HG02885 (cell line): ENCODE measurements around the gene EML1.

ENCODE experiments used
- ATAC-seq: cut with Tn5 transposase; IDR thresholded peaks from one replicate; pipeline ENCODE4 v1.9.1; 2021; ENCODE audit warnings: mild to moderate bottlenecking; ENCODE audit not compliant: unreplicated experiment, poor library complexity

EML1 gene

GRCh38 chr14:99855271-99855670, 62.1 kb downstream of the EML1 start:
- ATAC-seq = no peak

- ATAC-seq = no peak
Observed at GRCh38 chr14:99857551-99857950, 64.3 kb downstream of the EML1 start.

- ATAC-seq = no peak
Observed at GRCh38 chr14:99860219-99860618, 67.0 kb downstream of the EML1 start.

GRCh38 chr14:99862136-99862535, 68.9 kb downstream of the EML1 start:
- ATAC-seq = no peak

GRCh38 chr14:99863059-99863458, 69.8 kb downstream of the EML1 start:
- ATAC-seq = no peak

GRCh38 chr14:99865408-99865807, 72.2 kb downstream of the EML1 start:
- ATAC-seq = no peak

- ATAC-seq = no peak
Observed at GRCh38 chr14:99870617-99871016, 77.4 kb downstream of the EML1 start.

GRCh38 chr14:99871771-99872170, 78.6 kb downstream of the EML1 start:
- ATAC-seq = no peak

- no peak for ATAC-seq
Observed at GRCh38 chr14:99872786-99873440, 79.7 kb downstream of the EML1 start.

GRCh38 chr14:99873653-99874052, 80.4 kb downstream of the EML1 start:
- no peak for ATAC-seq

- no peak for ATAC-seq
Observed at GRCh38 chr14:99874306-99874705, 81.1 kb downstream of the EML1 start.

- no peak for ATAC-seq
Observed at GRCh38 chr14:99875421-99875820, 82.2 kb downstream of the EML1 start.

GRCh38 chr14:99875836-99876235, 82.6 kb downstream of the EML1 start:
- ATAC-seq = no peak

- no peak for ATAC-seq
Observed at GRCh38 chr14:99876406-99876805, 83.2 kb downstream of the EML1 start.

GRCh38 chr14:99878563-99878962, 85.3 kb downstream of the EML1 start:
- no peak for ATAC-seq

GRCh38 chr14:99879401-99880295, 86.4 kb downstream of the EML1 start:
- ATAC-seq = no peak

- no peak for ATAC-seq
Observed at GRCh38 chr14:99880651-99881420, 87.6 kb downstream of the EML1 start.

- no peak for ATAC-seq
Observed at GRCh38 chr14:99883866-99884650, 90.8 kb downstream of the EML1 start.

- peak; percentile 53 for ATAC-seq
Observed at GRCh38 chr14:99884834-99885648, 91.8 kb downstream of the EML1 start.

- ATAC-seq = no peak
Observed at GRCh38 chr14:99885649-99885958, 92.4 kb downstream of the EML1 start.
